ENCODE results near the gene KIAA2012. TPM values are rescaled to one million over a fixed set of nuclear protein-coding genes. Genes with fewer than 3 reads are reported as not detected.

The KIAA2012 gene
- total RNA-seq, 1 donor = not detected

- peaks cover 14% of the 10 kb centered on the region for H4K20me1 ChIP-seq (ENCODE audit: insufficient read depth, low read length)
- no peak overlapping the region for H3K27ac ChIP-seq (ENCODE audit: low read depth, low read length)
- no peaks in the 10 kb centered on the region for H3K27me3 ChIP-seq (ENCODE audit: insufficient read depth, low read length)
- H3K36me3 ChIP-seq (ENCODE audit: insufficient read depth, low read length) = peaks cover 6% of the 10 kb centered on the region
- no peak overlapping the region for H3K4me2 ChIP-seq (ENCODE audit: insufficient read depth, low read length)
- H3K4me1 ChIP-seq (ENCODE audit: insufficient read depth, low read length) = peaks cover 30% of the 10 kb centered on the region
- no peak for TF ChIP-seq CTCF (IDR thresholded peaks at IDR 0.05; ENCODE audit: extremely low read depth, low read depth, low read length)
- H3K9me3 ChIP-seq (ENCODE audit: low read depth, low read length) = no peaks in the 10 kb centered on the region
- H3K4me3 ChIP-seq (ENCODE audit: insufficient read depth, low read length) = no peak overlapping the region
- H2AFZ ChIP-seq (ENCODE audit: low read length) = no peak overlapping the region
- H3K79me2 ChIP-seq (ENCODE audit: insufficient read depth, low read length) = peaks cover 23% of the 10 kb centered on the region
- DNase-seq (ENCODE audit: insufficient read length, low spot score, missing footprints) = no peak
Observed at GRCh38 chr2:202042444-202042843, 30.6 kb upstream of the KIAA2012 start.

- no peak overlapping the region for H2AFZ ChIP-seq (ENCODE audit: low read length)
Observed at GRCh38 chr2:202043475-202043874, 29.6 kb upstream of the KIAA2012 start.

GRCh38 chr2:202044777-202045176, 28.3 kb upstream of the KIAA2012 start:
- Histone ChIP-seq H4K20me1 (ENCODE audit: insufficient read depth, low read length) (no peaks in the 10 kb centered on the region), H3K27ac (ENCODE audit: low read depth, low read length) (no peak overlapping the region), H2AFZ (ENCODE audit: low read length) (no peak overlapping the region), H3K4me1 (ENCODE audit: insufficient read depth, low read length) (peaks cover 8% of the 10 kb centered on the region), H3K36me3 (ENCODE audit: insufficient read depth, low read length) (no peaks in the 10 kb centered on the region), H3K79me2 (ENCODE audit: insufficient read depth, low read length) (peaks cover under 1% of the 10 kb centered on the region), H3K9me3 (ENCODE audit: low read depth, low read length) (no peaks in the 10 kb centered on the region), H3K27me3 (ENCODE audit: insufficient read depth, low read length) (no peaks in the 10 kb centered on the region), H3K4me2 (ENCODE audit: insufficient read depth, low read length) (no peak overlapping the region), H3K4me3 (ENCODE audit: insufficient read depth, low read length) (no peak overlapping the region)
- no peak for DNase-seq (ENCODE audit: insufficient read length, low spot score, missing footprints)
- no peak for TF ChIP-seq CTCF (IDR thresholded peaks at IDR 0.05; ENCODE audit: extremely low read depth, low read depth, low read length)

More at GRCh38 chr2:202043475-202043874, 29.6 kb upstream of the KIAA2012 start:
- peaks cover 9% of the 10 kb centered on the region for H4K20me1 ChIP-seq (ENCODE audit: insufficient read depth, low read length)
- no peak overlapping the region for H3K4me2 ChIP-seq (ENCODE audit: insufficient read depth, low read length)
- H3K4me3 ChIP-seq (ENCODE audit: insufficient read depth, low read length) = no peak overlapping the region
- TF ChIP-seq CTCF (IDR thresholded peaks at IDR 0.05; ENCODE audit: extremely low read depth, low read depth, low read length) = no peak
- H3K79me2 ChIP-seq (ENCODE audit: insufficient read depth, low read length) = peaks cover 14% of the 10 kb centered on the region
- no peaks in the 10 kb centered on the region for H3K27me3 ChIP-seq (ENCODE audit: insufficient read depth, low read length)
- H3K27ac ChIP-seq (ENCODE audit: low read depth, low read length) = no peak overlapping the region
- H3K4me1 ChIP-seq (ENCODE audit: insufficient read depth, low read length) = peaks cover 21% of the 10 kb centered on the region
- DNase-seq (ENCODE audit: insufficient read length, low spot score, missing footprints) = no peak
- H3K9me3 ChIP-seq (ENCODE audit: low read depth, low read length) = no peaks in the 10 kb centered on the region
- H3K36me3 ChIP-seq (ENCODE audit: insufficient read depth, low read length) = no peaks in the 10 kb centered on the region

GRCh38 chr2:202046572-202046971, 26.5 kb upstream of the KIAA2012 start:
- H3K79me2 ChIP-seq (ENCODE audit: insufficient read depth, low read length) = no peaks in the 10 kb centered on the region
- no peak for DNase-seq (ENCODE audit: insufficient read length, low spot score, missing footprints)
- H3K9me3 ChIP-seq (ENCODE audit: low read depth, low read length) = no peaks in the 10 kb centered on the region
- no peaks in the 10 kb centered on the region for H3K36me3 ChIP-seq (ENCODE audit: insufficient read depth, low read length)
- no peak for TF ChIP-seq CTCF (IDR thresholded peaks at IDR 0.05; ENCODE audit: extremely low read depth, low read depth, low read length)
- no peaks in the 10 kb centered on the region for H4K20me1 ChIP-seq (ENCODE audit: insufficient read depth, low read length)
- peaks cover 7% of the 10 kb centered on the region for H3K4me1 ChIP-seq (ENCODE audit: insufficient read depth, low read length)
- H3K27me3 ChIP-seq (ENCODE audit: insufficient read depth, low read length) = no peaks in the 10 kb centered on the region
- no peak overlapping the region for H3K4me2 ChIP-seq (ENCODE audit: insufficient read depth, low read length)
- H3K27ac ChIP-seq (ENCODE audit: low read depth, low read length) = no peak overlapping the region
- H3K4me3 ChIP-seq (ENCODE audit: insufficient read depth, low read length) = no peak overlapping the region
- no peak overlapping the region for H2AFZ ChIP-seq (ENCODE audit: low read length)
